ENCODE results near the gene KCNMB2.
"Not testable (repeated sequence)": the region's sequence is repeated elsewhere in the genome, so short reads cannot be mapped to it uniquely, and the experiment has no call there.

The KCNMB2 gene

DNA sequence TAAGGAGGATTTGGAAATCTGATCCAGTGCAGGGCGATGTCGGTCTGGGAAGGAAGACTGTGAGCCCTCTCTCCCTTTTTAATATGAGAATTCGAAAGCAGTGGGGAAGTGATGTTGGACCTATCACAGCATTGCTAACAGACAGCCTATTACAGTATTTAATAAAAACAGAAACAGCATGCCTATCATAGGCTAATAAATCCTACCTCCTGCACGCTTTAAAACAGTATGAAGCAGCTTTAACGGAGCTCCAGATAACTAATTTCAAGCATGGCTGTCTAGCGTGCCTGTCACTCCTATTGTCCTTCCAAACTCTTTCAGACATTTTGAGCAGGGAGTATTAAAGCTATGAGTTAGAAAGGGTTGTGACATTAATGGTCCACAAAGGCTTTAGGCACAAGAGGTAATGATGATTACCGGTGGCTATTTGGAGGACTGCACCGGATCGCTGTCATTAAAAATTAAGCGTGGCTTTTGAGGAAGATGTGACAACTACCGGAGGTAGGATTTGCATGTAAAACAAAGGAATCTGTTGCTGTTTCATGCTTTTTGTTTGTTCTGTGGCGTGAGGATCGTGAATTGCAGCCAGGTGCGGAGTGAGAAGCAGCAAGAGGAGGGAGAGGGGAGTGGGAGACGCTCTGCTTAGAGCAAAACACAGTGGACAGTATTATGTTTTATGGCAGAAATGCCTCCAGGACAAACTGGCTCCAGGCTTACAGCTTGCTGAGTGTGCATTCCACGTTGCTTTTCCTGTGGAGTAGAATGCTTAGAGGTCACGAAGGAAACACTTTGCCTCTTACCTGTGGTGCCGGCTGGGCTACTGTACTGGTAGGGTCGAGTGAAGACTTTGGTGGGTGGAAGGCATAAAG, at the start of gene KCNMB2:
KCNMB2 (plus strand) TSS at position 226 of the 869 bp plus-strand sequence.
- peak; percentile 35 for DNase-seq

GRCh38 chr3:178486903-178487302, 49.3 kb upstream of the KCNMB2 start:
- no peak for DNase-seq

- DNase-seq: no peak
Measured at GRCh38 chr3:178487752-178488151, 48.5 kb upstream of the KCNMB2 start.

- DNase-seq: no peak
Measured at GRCh38 chr3:178491751-178492150, 44.5 kb upstream of the KCNMB2 start.

GRCh38 chr3:178492491-178492890, 43.7 kb upstream of the KCNMB2 start:
- no peak for DNase-seq

GRCh38 chr3:178494386-178494785, 41.9 kb upstream of the KCNMB2 start:
- DNase-seq: no peak

- DNase-seq: no peak
Measured at GRCh38 chr3:178496911-178497310, 39.3 kb upstream of the KCNMB2 start.

DNA sequence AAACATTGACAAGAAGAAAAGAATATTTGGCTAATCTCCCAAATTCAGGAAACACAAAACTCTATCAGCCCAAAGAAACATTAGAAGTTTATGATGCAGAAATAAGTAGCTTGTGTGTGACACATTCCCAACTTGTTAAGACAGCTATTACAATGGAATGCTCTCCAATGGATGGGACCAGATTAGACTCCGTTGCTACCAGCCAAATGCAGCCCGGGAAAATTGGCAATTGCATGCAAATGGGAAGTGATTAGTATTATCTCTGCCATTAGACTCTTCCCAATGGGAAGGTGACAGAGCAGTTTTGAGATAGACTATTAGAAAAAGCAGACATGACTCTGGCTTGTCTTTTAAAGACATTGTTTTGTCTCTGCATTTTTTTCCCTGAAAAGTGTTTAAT, 37.4 kb upstream of the KCNMB2 start:
- no peak for DNase-seq

GRCh38 chr3:178500631-178501030, 35.6 kb upstream of the KCNMB2 start:
- DNase-seq: no peak

GRCh38 chr3:178504128-178504527, 32.1 kb upstream of the KCNMB2 start:
- no peak for DNase-seq

DNA sequence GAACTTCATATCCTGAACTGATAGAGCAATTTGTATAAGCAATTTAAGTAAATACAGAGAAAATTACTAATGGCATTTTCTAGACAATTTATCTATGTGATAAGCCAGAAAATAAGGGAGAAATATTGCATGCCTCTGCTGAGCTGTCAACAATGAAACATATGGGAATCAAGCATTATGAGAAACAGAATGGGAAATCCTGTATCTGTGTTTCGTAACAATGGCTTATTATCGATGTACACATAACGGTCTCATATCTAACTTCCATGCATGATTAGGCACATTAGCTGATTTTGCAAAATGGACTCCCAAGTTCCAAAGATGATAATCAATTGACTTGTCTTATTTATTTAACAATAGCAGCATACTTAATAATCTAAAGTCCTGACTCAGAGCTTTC, 30.4 kb upstream of the KCNMB2 start:
- DNase-seq: no peak

DNA sequence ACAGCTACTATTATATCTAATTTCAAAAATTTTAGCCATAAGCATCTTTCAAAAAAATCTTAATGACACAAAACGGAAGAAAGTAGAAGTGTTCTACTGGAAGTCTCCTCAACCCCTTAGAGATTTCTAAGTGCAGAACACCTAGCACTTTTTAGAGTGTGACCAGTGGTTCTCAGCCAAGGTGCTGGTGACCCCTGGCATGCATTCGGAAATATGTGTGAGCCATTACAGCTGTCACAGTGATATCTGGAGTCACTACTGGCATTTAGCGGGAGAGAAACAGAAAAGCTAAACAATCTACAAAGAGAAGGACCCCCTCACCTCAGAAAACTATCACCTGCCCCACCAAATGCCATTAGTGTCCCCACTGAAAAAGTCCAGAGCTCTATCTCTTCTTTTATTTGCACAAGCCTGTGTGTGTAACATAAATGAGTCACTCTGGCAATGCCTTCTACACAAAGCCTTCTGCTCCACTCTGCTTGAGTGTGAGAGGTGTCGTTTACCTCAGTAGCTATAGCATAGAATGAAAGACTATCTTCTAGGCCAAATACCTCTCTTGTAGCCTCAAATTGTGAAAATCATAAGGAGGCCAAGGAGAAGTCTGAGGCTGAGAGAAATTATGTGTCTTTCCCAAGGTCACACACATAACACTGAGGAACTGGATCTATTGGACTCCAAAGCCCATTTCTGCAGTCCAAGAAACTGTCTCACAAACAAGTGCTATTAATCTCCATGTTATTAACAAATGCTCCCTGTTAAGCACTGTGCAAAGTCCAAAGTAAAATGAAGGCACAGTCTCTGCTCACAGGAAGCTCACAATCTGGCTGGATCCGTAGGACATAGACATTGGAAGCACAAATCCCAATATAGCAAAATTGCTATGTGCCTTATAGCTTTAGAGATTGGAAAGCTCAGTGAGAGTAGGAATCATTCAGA, 28.5 kb upstream of the KCNMB2 start:
- no peak for DNase-seq

DNA sequence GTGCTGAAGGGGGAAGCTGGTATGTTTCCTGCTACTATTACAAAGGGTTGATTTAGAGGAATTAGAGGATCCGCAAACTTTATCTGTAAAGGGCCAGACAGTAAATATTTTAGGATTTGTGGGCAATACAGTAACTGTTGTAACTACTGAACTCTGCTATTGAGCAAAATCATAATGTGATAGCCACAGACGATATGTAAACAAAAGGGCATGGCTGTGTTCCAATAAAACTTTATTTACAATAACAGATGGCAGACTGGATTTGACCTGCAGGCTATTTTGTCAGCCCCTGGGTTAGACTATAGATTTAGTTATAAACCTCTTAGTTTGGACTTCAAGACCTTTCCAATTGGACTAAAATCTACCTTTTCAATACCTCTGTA, 27.8 kb upstream of the KCNMB2 start:
- DNase-seq: no peak

DNA sequence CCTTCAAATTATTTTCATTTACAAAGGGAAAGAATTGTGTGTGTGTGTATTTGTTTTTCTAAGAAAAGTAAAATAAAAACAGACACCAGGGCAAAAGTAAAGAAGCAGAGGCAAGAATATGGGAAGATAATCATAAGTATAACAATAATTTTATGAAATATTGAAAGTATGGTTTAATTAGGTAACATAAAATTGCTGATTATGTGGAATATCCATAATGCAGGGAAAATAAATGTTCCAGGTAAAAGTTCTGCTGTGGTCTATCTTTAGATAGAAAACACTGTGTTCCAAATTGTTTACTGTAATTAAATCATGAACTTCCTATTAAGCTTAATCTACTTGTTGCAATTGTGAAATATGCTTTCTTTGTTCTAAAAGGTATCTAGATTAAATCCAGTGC, 25.7 kb upstream of the KCNMB2 start:
- DNase-seq: no peak

GRCh38 chr3:178512647-178513046, 23.6 kb upstream of the KCNMB2 start:
- DNase-seq: no peak

- no peak for DNase-seq
Measured at GRCh38 chr3:178513546-178514380, 22.5 kb upstream of the KCNMB2 start.

GRCh38 chr3:178514401-178514800, 21.8 kb upstream of the KCNMB2 start:
- DNase-seq: no peak

GRCh38 chr3:178515076-178515744, 21.0 kb upstream of the KCNMB2 start:
- DNase-seq: not testable (repeated sequence)

GRCh38 chr3:178517665-178518334, 18.4 kb upstream of the KCNMB2 start:
- no peak for DNase-seq

DNA sequence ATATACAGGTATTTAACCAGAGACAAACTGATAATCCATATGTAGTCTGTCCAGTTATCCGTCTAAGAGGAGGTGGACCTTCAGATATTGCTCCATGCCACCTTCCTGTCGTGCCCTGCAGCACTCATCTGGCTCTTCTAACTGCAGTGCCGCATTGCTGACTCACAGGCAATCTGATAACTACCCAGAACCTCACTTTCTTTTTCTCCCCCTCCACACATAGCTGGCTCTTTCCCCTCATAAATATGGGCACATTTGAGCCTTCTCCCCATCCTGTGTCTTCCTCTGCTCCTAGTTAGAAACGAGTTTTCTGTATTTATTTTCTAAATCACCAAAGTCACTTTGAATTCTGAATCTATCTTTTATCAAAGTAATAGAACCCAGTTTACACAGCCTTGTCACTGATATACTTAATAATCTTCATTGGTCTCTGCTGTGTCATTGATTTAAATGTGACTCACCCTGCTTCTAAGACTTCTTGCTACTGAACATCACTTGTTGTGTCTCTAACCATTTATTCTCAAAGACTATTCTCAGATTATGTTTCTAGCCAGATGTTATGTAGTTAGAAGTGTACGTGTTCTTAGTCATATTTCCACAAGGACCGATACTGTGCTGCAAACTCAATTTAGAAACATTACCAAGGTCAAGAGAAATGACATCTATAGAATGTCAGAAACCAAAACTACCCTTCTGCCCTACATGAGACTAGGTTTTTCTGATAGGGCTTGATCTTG, 17.4 kb upstream of the KCNMB2 start:
- DNase-seq: no peak

- DNase-seq: no peak
Measured at GRCh38 chr3:178519701-178520100, 16.5 kb upstream of the KCNMB2 start.
